ENCODE measurements around the gene HGF. TPM values are rescaled to one million over a fixed set of nuclear protein-coding genes. Genes with fewer than 3 reads are reported as not detected.
A peak's percentile ranks its signal among the peaks of the same experiment; 100 is the strongest.

The HGF gene
- total RNA-seq, 1 donor from 2014 or later = not detected

DNA sequence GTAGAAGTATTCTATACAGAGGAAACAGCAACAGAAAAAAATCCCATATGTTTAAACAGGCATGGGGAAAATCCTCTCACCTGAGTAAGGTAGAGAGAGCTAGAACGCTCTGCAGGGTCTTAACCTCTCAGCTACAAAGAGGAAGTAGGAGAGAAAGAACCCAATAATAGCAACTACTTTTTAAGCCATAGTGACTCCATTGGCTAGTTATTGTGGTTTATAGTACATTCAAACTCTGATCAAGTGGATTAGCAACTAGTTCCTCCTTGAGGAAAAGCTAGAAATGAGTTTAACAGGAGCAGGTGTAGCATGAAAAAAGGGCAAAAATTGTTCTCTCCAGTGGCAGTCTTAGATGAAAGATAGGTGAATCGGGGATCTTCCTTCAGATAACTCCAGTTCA is 89.7 kb downstream of the HGF start:
- Histone ChIP-seq H3K4me2 (ENCODE audit: low read length) (no peak overlapping the region), H3K4me3 (ENCODE audit: insufficient read depth, low read depth, low read length) (no peak overlapping the region), H3K36me3 (ENCODE audit: insufficient read depth, low read length) (no peaks in the 10 kb centered on the region), H3K27ac (ENCODE audit: low read depth, low read length) (no peak overlapping the region), H2AFZ (ENCODE audit: low read depth, low read length) (no peak overlapping the region), H4K20me1 (ENCODE audit: insufficient read depth, low read length) (no peaks in the 10 kb centered on the region), H3K79me2 (ENCODE audit: insufficient read depth, low read length) (no peaks in the 10 kb centered on the region), H3K9ac (ENCODE audit: low read length) (no peak overlapping the region), H3K4me1 (ENCODE audit: insufficient read depth, low read length) (peaks cover 5% of the 10 kb centered on the region), H3K9me3 (ENCODE audit: insufficient read depth, low read depth, low read length) (no peaks in the 10 kb centered on the region), H3K27me3 (ENCODE audit: insufficient read depth, low read length) (no peaks in the 10 kb centered on the region)
- DNase-seq (ENCODE audit: low read depth) (no peak), FAIRE-seq (peak; percentile 37)
- no peaks in the 10 kb centered on the region for H3K36me3 Mint-ChIP-seq (ENCODE audit: low read depth, unreplicated experiment)
- H3K4me3 Mint-ChIP-seq (ENCODE audit: unreplicated experiment) = no peak overlapping the region
- peaks cover 22% of the 10 kb centered on the region for H3K4me1 Mint-ChIP-seq (ENCODE audit: low read depth, unreplicated experiment)
- TF ChIP-seq EZH2 (IDR thresholded peaks at IDR 0.05; ENCODE audit: insufficient read depth, low read length) = no peak
- TF ChIP-seq, protein P1, sequence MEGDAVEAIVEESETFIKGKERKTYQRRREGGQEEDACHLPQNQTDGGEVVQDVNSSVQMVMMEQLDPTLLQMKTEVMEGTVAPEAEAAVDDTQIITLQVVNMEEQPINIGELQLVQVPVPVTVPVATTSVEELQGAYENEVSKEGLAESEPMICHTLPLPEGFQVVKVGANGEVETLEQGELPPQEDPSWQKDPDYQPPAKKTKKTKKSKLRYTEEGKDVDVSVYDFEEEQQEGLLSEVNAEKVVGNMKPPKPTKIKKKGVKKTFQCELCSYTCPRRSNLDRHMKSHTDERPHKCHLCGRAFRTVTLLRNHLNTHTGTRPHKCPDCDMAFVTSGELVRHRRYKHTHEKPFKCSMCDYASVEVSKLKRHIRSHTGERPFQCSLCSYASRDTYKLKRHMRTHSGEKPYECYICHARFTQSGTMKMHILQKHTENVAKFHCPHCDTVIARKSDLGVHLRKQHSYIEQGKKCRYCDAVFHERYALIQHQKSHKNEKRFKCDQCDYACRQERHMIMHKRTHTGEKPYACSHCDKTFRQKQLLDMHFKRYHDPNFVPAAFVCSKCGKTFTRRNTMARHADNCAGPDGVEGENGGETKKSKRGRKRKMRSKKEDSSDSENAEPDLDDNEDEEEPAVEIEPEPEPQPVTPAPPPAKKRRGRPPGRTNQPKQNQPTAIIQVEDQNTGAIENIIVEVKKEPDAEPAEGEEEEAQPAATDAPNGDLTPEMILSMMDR (IDR thresholded peaks at IDR 0.05; ENCODE audit: insufficient read depth, low read depth, low read length) = no peak
- H3K27me3 Mint-ChIP-seq (ENCODE audit: low read depth, unreplicated experiment) = no peaks in the 10 kb centered on the region
- no peak overlapping the region for H3K27ac Mint-ChIP-seq (ENCODE audit: unreplicated experiment)
- no peaks in the 10 kb centered on the region for H3K9me3 Mint-ChIP-seq (ENCODE audit: unreplicated experiment)

DNA sequence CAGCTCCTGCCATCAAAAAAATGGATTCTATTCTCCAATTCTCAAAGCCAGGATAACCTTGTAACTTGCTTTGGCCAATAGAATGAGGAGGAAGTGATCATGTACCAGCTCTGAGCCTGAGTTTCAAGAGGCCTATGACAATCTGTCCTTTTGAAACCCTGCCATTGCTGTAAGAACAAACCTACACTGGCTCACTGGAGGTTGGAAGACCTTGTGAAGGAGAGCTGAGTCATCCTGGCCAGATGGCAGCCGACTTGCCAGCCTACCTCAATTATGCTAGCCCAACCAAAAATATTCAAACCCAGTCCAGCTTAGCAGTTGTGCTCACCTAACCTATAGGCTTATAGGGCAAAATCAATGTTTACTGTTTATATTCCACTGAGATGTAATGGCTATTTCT is 93.0 kb downstream of the HGF start:
- Mint-ChIP-seq H3K9me3 (ENCODE audit: unreplicated experiment) (no peaks in the 10 kb centered on the region), H3K36me3 (ENCODE audit: low read depth, unreplicated experiment) (no peaks in the 10 kb centered on the region), H3K27me3 (ENCODE audit: low read depth, unreplicated experiment) (no peaks in the 10 kb centered on the region), H3K27ac (ENCODE audit: unreplicated experiment) (peak overlapping the region; percentile 6), H3K4me3 (ENCODE audit: unreplicated experiment) (no peak overlapping the region), H3K4me1 (ENCODE audit: low read depth, unreplicated experiment) (peaks cover 9% of the 10 kb centered on the region)
- no peak overlapping the region for H2AFZ ChIP-seq (ENCODE audit: low read depth, low read length)
- FAIRE-seq (no peak), DNase-seq (ENCODE audit: low read depth) (peak; percentile 58)
- H3K36me3 ChIP-seq (ENCODE audit: insufficient read depth, low read length) = no peaks in the 10 kb centered on the region
- H3K4me2 ChIP-seq (ENCODE audit: low read length) = no peak overlapping the region
- no peak overlapping the region for H3K9ac ChIP-seq (ENCODE audit: low read length)
- no peaks in the 10 kb centered on the region for H3K79me2 ChIP-seq (ENCODE audit: insufficient read depth, low read length)
- H3K27ac ChIP-seq (ENCODE audit: low read depth, low read length) = no peak overlapping the region
- no peaks in the 10 kb centered on the region for H3K27me3 ChIP-seq (ENCODE audit: insufficient read depth, low read length)
- no peaks in the 10 kb centered on the region for H3K4me1 ChIP-seq (ENCODE audit: insufficient read depth, low read length)
- no peak overlapping the region for H3K4me3 ChIP-seq (ENCODE audit: insufficient read depth, low read depth, low read length)
- no peaks in the 10 kb centered on the region for H4K20me1 ChIP-seq (ENCODE audit: insufficient read depth, low read length)
- TF ChIP-seq EZH2 (IDR thresholded peaks at IDR 0.05; ENCODE audit: insufficient read depth, low read length) = no peak
- TF ChIP-seq, protein P1 (IDR thresholded peaks at IDR 0.05; ENCODE audit: insufficient read depth, low read depth, low read length) = no peak
- no peaks in the 10 kb centered on the region for H3K9me3 ChIP-seq (ENCODE audit: insufficient read depth, low read depth, low read length)

DNA sequence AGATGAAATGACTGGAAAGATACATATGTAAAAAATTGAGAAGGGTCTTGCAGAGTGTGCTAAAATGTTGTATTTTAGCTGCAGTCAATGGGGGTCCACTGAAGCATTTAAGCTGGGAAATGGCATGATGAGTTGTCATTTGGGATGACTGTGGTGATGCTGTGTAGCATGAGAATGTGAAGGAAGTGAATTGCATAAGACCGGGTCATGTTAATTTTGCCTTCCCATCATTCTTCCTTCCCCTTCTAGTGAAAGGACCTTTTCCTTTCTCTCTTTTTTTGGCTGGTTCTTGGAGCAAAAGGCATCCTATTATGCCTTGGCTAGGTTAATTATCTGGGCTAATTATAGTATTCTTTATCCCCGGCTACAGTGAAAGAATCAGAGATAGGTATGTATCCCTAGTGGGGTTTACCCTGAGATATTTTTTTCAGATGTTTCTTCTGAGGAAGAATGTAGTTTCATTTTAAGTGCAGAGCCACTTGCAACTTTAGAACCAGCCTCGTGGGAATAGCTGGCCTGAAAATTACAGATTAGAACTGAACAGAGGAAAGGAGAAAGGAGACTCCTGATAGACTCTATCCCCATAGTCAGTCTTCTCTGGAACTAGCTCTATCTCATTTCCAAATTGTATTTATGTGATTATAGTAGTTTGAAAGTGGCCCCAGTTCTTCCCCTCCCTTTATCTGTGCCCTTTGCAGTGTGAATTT is 93.6 kb downstream of the HGF start:
- Histone ChIP-seq H2AFZ (ENCODE audit: low read depth, low read length) (no peak overlapping the region), H3K9me3 (ENCODE audit: insufficient read depth, low read depth, low read length) (no peaks in the 10 kb centered on the region), H3K4me2 (ENCODE audit: low read length) (no peak overlapping the region), H4K20me1 (ENCODE audit: insufficient read depth, low read length) (no peaks in the 10 kb centered on the region), H3K9ac (ENCODE audit: low read length) (no peak overlapping the region), H3K79me2 (ENCODE audit: insufficient read depth, low read length) (no peaks in the 10 kb centered on the region), H3K27me3 (ENCODE audit: insufficient read depth, low read length) (no peaks in the 10 kb centered on the region), H3K27ac (ENCODE audit: low read depth, low read length) (no peak overlapping the region), H3K36me3 (ENCODE audit: insufficient read depth, low read length) (no peaks in the 10 kb centered on the region), H3K4me3 (ENCODE audit: insufficient read depth, low read depth, low read length) (no peak overlapping the region), H3K4me1 (ENCODE audit: insufficient read depth, low read length) (no peaks in the 10 kb centered on the region)
- peaks cover 9% of the 10 kb centered on the region for H3K4me1 Mint-ChIP-seq (ENCODE audit: low read depth, unreplicated experiment)
- H3K36me3 Mint-ChIP-seq (ENCODE audit: low read depth, unreplicated experiment) = no peaks in the 10 kb centered on the region
- FAIRE-seq (no peak), DNase-seq (ENCODE audit: low read depth) (no peak)
- H3K4me3 Mint-ChIP-seq (ENCODE audit: unreplicated experiment) = no peak overlapping the region
- no peaks in the 10 kb centered on the region for H3K9me3 Mint-ChIP-seq (ENCODE audit: unreplicated experiment)
- no peaks in the 10 kb centered on the region for H3K27me3 Mint-ChIP-seq (ENCODE audit: low read depth, unreplicated experiment)
- TF ChIP-seq EZH2 (IDR thresholded peaks at IDR 0.05; ENCODE audit: insufficient read depth, low read length) = no peak
- TF ChIP-seq, protein P1 (IDR thresholded peaks at IDR 0.05; ENCODE audit: insufficient read depth, low read depth, low read length) = no peak
- H3K27ac Mint-ChIP-seq (ENCODE audit: unreplicated experiment) = peak overlapping the region; percentile 34
